GM10847 (cell line): ENCODE measurements around the gene RBM7.

Experiments
- POLR2A ChIP-seq: IDR thresholded peaks from 2 replicates; pipeline ENCODE4 v1.6.1; 2011; ENCODE audit not compliant: insufficient read length; ENCODE audit errors: extremely low read depth

The RBM7 gene

DNA sequence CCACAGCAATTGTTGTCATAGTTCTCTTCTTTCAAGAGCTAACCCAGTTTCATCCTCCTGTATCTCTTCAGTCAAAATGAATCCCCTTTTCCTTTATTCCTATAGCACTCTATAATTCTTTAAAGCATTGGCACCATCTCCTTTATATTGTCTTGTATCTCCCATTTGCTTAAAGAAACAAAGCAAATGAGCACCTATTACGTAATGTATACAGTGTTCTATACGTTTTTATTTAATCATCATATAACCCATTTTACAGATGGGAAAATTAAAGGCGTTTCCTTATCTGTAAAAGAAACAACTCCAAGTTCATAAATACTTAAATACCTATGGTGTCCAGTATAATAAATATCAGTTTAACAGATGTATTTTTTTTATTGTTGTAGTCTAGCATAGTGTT is 32.4 kb downstream of the RBM7 start:
- TF ChIP-seq POLR2A: no peak

DNA sequence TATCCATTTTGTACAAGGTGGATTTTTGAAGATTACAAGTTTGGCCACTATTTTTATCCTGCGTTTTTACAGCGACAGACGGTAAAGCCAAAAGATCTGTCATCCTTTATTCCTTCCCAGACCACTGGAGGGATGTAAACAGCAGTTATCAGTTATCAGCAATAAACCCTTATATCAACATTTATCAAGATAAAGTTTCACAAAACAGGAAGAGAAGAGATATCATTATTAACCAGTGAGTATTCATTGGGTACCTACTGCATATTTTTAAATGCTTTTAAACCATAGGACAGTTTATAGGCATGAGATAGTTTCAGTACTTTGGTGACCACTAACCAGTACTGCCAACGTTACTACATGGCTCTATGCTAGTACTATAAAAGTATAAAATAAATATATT is 32.9 kb downstream of the RBM7 start:
- no peak for TF ChIP-seq POLR2A

DNA sequence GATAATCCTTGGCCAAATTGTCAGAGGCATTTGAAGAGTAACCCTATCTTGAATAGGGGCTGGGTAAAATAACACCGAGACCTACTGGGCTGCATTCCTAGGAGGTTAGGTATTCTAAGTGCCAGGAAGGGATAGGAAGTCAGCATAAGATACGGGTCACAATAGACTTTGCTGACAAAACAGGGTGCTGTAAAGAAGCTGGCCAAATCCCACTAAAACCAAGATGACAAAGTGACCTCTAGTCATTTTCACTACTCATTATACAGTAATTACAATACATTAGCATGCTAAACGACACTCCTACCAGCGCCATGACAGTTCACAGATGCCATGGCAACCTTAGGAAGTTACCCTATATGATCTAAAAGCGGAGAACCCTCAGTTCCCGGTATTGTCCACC is 37.8 kb downstream of the RBM7 start:
- no peak for TF ChIP-seq POLR2A

DNA sequence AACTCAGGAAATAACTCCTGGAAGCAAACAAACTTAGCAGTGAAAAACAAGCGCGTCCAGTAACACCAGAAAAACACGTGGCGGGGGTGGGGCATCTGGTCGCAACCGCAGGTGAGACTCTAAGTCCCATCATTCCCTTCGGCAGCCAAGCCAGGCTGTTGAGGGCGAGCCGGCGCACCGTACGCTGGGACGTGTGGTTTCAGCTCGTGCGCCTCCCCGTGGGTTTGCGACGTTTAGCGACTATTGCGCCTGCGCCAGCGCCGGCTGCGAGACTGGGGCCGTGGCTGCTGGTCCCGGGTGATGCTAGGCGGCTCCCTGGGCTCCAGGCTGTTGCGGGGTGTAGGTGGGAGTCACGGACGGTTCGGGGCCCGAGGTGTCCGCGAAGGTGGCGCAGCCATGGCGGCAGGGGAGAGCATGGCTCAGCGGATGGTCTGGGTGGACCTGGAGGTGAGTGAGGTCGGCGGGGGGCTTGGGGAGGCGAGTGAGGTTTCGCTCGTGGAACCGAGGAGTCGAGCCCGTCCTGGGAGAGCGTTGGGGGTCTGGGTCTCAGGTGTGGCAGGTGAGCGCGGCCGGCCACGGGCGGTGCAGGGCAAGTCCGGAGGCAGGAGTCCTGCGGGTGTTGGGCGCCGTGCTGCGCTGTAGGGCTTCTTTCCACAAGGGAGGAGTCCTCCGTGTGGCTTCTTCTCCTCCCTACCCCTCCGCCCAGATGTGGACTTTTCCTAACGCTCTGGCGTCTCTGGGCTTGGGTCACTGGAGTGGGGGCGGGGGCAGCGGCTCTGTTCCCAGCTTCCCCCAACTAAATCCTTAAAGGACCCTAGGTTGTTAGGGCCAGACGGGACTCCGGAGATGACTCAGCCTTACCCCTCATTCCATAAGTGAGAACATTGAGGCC is 39.0 kb downstream of the RBM7 start, which contains the start of gene REXO2:
REXO2 (plus strand) TSS at position 239 of the 892 bp plus-strand sequence; CDS start at position 301, 62 bp downstream.
- TF ChIP-seq POLR2A: peak; percentile 28

DNA sequence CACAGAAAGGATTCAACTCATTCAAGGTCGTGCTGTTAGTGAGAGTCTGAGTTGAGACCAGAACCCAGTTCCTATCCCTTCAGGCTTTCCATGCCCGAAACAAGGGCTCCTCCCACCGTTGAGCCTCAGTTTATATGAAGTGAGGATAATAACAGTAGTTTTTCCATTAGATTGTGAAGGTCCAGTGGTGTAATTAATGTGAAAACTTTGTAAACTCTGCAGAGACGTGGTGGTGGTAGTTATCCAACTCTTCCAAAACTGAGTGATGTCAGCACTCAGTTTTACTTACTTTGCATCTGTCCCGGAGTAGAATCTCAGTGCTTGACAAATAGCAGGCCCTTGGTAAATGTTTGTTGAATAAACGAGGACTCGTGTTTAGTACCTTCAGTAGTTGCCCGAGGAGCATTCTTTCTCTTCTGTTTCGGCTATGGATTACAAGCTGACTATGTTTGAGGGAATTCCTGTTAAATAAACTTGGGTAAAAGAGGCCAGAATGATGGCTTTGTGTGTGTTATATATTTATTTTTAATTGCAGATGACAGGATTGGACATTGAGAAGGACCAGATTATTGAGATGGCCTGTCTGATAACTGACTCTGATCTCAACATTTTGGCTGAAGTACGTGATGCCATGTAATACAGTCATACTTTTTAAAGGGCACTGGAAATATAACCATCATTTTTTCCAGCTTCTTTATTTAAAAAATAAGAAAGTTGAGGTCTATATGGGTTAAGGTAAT is 39.8 kb downstream of the RBM7 start:
- no peak for TF ChIP-seq POLR2A

DNA sequence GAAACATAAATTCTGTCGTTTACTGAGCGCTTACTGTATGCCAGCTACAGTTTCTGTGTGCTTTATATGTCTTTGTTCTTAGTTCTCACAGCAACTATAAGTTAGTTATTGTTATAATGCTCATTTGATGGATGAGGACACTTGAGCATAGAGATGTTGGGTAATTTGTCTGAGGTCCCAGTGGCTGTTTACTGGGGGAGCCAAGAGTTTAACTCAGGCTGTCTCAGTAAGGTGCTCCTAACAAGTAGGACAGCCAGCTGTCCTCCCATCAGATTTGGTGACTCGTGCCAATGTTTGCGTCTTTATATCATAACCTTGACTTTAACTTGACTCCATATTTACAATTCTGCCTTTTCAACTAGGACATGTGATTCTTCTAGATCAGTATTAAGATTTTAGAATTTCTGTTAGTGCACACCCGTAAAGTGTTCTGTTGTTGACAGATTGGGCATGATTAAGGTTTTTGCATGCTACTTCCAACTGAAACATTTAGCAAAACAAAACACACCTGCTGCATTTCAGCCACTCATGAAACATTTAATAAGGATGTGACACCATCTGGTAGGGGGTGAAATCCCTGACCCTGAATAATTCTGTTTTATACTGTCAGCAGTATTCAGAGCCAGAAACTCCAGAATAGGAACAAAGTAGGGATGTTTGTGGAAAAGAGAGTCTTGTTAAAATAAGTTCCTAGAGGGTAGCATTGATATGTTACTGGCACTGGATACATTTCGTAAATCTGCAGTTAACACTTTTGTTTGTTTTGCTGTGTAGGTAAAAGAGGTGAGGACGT is 40.7 kb downstream of the RBM7 start:
- no peak for TF ChIP-seq POLR2A

DNA sequence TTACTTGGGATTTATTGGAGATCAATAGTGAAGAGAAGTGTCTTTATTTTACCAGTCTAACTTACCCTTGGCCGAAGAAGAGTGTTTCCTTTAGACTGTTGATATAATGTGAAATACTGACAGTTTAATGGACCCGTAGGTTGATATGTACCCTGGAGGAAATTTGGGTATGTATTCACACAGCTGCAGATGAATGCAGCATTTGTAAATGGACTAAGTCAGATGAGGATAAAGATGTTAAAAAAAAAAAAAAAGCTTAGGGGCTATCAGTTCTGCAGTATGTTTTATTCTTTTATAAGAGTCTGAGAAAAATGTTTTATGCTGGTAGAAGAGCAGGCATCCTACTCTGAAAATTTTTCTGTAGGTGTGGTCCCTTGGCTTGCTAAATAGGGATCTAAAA is 41.5 kb downstream of the RBM7 start:
- no peak for TF ChIP-seq POLR2A

DNA sequence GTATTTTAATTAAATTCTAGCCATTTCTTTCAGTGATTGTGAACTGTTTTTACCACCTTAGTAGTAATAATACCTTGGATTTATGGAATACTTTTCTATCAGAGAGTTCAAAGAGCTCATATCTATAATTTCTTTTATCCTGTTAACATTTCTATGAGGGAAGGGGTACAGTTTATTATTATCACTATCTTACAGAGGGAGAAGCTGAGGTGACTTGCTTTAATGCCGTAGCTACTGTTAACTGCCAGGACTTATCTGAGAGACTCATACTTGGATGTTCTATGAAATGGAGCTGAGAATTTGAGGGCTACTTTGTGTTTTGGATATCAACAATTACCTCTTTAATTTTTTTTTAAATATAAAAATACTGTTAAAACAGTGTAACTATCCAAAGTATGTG is 42.1 kb downstream of the RBM7 start:
- no peak for TF ChIP-seq POLR2A

DNA sequence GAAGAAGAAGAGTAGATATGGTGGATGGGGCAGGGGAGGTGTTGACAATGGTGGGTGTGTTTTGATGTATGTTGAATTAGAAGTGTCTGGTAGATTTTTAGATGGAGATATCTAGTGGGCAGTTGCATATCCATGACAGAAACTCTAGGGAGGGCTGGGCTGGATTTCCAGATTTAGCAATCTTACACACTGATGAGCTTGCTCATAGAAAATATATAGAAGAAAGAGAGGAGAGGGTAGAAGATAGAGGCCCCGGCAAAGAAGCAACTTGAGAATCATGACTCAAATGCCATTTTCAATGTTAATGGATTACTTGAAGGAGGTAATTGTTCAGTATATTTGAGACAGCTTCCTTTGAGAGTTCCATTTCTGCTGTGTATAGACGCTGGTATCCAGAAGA is 47.0 kb downstream of the RBM7 start:
- no peak for TF ChIP-seq POLR2A

DNA sequence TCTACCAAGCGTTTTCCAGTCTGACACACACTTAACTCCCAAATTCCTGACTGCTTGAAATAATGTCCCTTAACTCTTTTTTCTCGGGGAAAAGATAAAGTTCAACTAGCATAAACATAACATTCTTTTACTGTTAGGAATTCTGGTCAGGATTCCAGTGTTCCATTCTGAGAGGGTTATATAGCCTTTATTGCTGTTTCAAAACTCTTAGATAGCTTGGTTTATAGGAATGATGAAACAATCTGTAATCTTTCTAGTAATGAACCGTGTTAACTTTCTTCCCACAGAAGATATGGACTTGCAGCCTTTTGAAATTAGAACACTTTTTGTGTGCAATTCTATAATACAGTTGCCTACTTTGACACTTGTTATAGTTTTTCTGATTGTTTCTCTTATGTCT is 47.4 kb downstream of the RBM7 start:
- no peak for TF ChIP-seq POLR2A

DNA sequence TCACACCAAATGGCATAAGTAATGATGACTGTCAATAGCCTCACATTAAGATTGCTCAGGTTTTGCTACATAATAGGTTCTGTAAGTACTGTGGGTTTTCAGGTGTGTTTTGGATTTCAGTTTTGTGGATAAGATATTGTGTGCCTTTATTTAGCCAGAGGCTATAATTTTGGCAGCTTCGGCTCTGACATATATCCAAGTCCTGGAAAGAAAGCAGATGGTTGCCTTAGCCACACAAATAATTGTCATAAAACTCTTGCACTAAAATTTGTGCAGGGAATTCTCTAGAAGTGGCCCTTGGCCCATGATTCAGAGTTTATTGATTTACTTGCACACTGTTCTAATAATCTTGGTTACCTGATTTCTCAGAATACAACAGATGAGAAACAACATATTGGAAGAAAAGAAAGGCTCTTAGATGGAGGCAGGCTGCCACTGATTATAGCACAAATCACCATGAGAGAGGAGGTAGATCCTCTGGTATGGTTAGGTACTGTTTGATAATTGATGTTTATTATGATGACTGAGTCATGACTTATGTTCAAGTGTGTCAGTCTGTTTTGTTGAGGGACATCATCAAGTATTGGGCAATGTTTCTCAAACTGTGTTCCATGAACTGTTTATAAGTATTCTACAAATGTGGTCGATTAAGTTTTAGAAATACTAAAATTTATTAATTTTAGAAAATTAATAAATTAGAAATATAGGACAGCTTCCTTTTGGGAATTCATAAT is 48.5 kb downstream of the RBM7 start:
- TF ChIP-seq POLR2A: no peak

DNA sequence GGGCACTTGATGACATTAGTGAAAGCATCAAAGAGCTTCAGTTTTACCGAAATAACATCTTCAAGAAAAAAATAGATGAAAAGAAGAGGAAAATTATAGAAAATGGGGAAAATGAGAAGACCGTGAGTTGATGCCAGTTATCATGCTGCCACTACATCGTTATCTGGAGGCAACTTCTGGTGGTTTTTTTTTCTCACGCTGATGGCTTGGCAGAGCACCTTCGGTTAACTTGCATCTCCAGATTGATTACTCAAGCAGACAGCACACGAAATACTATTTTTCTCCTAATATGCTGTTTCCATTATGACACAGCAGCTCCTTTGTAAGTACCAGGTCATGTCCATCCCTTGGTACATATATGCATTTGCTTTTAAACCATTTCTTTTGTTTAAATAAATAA is 49.4 kb downstream of the RBM7 start:
- TF ChIP-seq POLR2A: no peak

DNA sequence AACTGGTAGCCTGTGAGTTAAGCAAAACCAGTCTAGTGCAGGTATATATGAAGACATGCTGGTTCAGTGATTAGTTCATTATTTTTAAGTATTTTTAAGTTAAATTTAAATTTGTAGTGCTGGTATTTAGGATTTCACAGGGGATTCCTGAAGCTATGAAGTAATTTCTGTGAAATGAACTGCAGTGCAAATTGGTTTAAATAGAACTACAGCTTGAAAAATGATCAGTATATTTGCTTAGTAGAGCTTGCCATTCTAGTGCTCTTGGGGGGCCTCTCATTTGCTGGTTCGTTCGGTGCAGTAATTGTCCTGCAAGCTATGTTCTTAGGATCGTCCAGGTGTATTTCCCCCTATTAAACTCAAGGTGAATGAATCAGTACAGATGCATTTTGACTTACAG is 51.9 kb downstream of the RBM7 start:
- no peak for TF ChIP-seq POLR2A
